Natural killer cell (primary cell): ENCODE measurements around the gene NEK1. TPM values are rescaled to one million over a fixed set of nuclear protein-coding genes. Genes with fewer than 3 reads are reported as not detected.

ENCODE experiments used
- ATAC-seq, 3 donors: fragments of 150-1000 bp in 2 of 3; fragments of 200-7000 bp in 1 of 3; cut with Tn5 transposase; 1 replicate in 1 of 3; 2 replicates in 2 of 3; pipeline ENCODE4 v1.10.0; 2021; ENCODE audit warnings: mild to moderate bottlenecking in 2 of 3, moderate library complexity in 2 of 3
- DNase-seq, 2 donors: peaks; one replicate each; pipeline versions ENCODE4 v3.0.0 to v3.0.0-alpha.2; 2013 to 2021; ENCODE audit warnings: mixed read lengths in 1 of 2
- H3K27ac ChIP-seq: one replicate; pipeline ENCODE4 v1.5.1; 2013; ENCODE audit warnings: mild to moderate bottlenecking, low read length
- H3K27me3 ChIP-seq: one replicate; pipeline ENCODE4 v1.6.1; 2013; ENCODE audit warnings: low read length; ENCODE audit not compliant: control insufficient read depth, insufficient read depth
- H3K36me3 ChIP-seq: one replicate; pipeline ENCODE4 v1.6.1; 2013; ENCODE audit warnings: low read length; ENCODE audit not compliant: control insufficient read depth, insufficient read depth
- H3K4me1 ChIP-seq: one replicate; pipeline ENCODE4 v1.6.1; 2013; ENCODE audit warnings: low read length; ENCODE audit not compliant: control insufficient read depth, insufficient read depth
- H3K4me3 ChIP-seq: one replicate; pipeline ENCODE4 v1.5.1; 2013; ENCODE audit warnings: low read length
- H3K9me3 ChIP-seq: one replicate; pipeline ENCODE4 v1.6.1; 2013; ENCODE audit warnings: low read length; ENCODE audit not compliant: control insufficient read depth, insufficient read depth
- H3K27ac Mint-ChIP-seq, 2 donors: one replicate each; pipeline ENCODE4 v1.8.0; 2022; ENCODE audit warnings: mild to moderate bottlenecking in 2 of 2, mixed read lengths in 2 of 2, moderate library complexity in 1 of 2
- H3K27me3 Mint-ChIP-seq, 2 donors: one replicate each; pipeline ENCODE4 v1.8.0; 2022; ENCODE audit warnings: low read depth in 2 of 2, mixed read lengths in 2 of 2
- H3K36me3 Mint-ChIP-seq: one replicate; pipeline ENCODE4 v1.8.0; 2022; ENCODE audit warnings: mixed read lengths
- H3K4me1 Mint-ChIP-seq, 2 donors: one replicate each; pipeline ENCODE4 v1.8.0; 2022; ENCODE audit warnings: mixed read lengths in 2 of 2
- H3K4me3 Mint-ChIP-seq: one replicate; pipeline ENCODE4 v1.8.0; 2022; ENCODE audit warnings: mild to moderate bottlenecking, moderate library complexity, mixed read lengths
- H3K9me3 Mint-ChIP-seq, 2 donors: one replicate each; pipeline ENCODE4 v1.8.0; 2022; ENCODE audit warnings: mixed read lengths in 2 of 2
- WGBS: methylation state at CpG from one replicate; pipeline ENCODE4 v1.1.7; 2013; ENCODE audit warnings: missing lambda C conversion rate; ENCODE audit not compliant: insufficient coverage; 5-methylcytosine and 5-hydroxymethylcytosine counted together
- intact Hi-C: fragments of 100-400 bp; cut with micrococcal nuclease; formaldehyde crosslinking; loops from one replicate; pipeline ENCODE4 v1.14.2; 2022
- total RNA-seq, 4 donors: library from RNA; stranded (reverse); fragments of 120-200 nt in 1 of 4; gene quantifications; one replicate each; pipeline versions ENCODE4 v1.2.3 to v1.2.4, GENCODE V29; 2013 to 2022
- TF ChIP-seq, protein P1 (sequence below): fragments of 200-600 bp; IDR thresholded peaks from one replicate; pipeline ENCODE4 v1.8.0; 2022; ENCODE audit warnings: antibody characterized with exemption

The NEK1 gene
- total RNA-seq, 3 donors from 2014 or later (not counting 1 experiment from before 2014, with no cell fraction given), result 16.4 to 24.9 (median 19.0) TPM

DNA sequence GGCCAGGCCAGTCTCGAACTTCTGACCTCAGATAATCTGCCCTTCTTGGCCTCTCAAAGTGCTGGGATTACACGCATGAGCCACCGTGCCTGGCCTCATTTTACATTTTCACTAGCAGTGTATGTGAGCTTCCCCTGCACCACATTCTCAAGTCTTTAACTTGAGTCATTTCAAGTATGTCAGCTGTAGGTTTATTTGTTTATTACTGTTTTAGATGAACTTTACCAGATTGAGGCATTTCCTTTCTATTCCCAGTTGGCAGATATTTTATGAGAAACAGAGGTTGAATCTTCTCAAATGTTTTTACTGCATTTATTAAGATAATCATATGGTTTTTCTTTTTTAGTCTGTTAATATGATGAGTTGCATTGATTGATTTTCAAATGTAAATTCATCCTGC, 227.0 kb downstream of the NEK1 start:
- intact Hi-C loops, result no loop called here
- Mint-ChIP-seq H3K4me1 (no peaks in the 10 kb centered on the region), H3K27me3 (peaks cover 0 to 11% of the 10 kb centered on the region in 2 donors), H3K4me3 (no peak overlapping the region), H3K9me3 (peaks cover 0 to 2% of the 10 kb centered on the region in 2 donors), H3K36me3 (no peaks in the 10 kb centered on the region), H3K27ac (no peak overlapping the region)
- H3K4me1 ChIP-seq, result no peaks in the 10 kb centered on the region
- no peaks in the 10 kb centered on the region for H3K36me3 ChIP-seq
- ATAC-seq (no peak), DNase-seq (no peak)
- no peaks in the 10 kb centered on the region for H3K9me3 ChIP-seq
- no peaks in the 10 kb centered on the region for H3K27me3 ChIP-seq
- H3K27ac ChIP-seq, result no peak overlapping the region
- TF ChIP-seq, protein P1, sequence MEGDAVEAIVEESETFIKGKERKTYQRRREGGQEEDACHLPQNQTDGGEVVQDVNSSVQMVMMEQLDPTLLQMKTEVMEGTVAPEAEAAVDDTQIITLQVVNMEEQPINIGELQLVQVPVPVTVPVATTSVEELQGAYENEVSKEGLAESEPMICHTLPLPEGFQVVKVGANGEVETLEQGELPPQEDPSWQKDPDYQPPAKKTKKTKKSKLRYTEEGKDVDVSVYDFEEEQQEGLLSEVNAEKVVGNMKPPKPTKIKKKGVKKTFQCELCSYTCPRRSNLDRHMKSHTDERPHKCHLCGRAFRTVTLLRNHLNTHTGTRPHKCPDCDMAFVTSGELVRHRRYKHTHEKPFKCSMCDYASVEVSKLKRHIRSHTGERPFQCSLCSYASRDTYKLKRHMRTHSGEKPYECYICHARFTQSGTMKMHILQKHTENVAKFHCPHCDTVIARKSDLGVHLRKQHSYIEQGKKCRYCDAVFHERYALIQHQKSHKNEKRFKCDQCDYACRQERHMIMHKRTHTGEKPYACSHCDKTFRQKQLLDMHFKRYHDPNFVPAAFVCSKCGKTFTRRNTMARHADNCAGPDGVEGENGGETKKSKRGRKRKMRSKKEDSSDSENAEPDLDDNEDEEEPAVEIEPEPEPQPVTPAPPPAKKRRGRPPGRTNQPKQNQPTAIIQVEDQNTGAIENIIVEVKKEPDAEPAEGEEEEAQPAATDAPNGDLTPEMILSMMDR, result no peak
- 94% methylated on average over 3 of the region's 3 CpGs for WGBS
- H3K4me3 ChIP-seq, result no peak overlapping the region

DNA sequence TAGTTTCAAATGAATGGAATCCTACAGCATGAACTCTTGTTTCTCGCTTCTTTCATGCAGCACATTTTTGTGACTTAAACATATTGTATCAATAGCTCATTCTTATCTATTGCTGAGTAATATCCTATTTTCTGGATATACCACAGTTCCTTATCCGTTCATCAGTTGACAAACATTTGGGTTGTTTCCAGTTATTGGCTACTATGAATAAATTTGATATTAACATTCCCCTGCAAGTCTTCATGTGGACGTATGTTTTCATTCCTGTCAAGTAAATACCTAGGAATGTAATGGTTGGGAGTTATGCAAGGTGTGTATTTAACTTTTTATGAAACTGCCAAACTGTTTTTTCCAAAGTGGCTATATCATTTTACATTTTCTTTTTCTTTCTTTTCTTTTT, 227.6 kb downstream of the NEK1 start:
- Histone ChIP-seq H3K4me1 (no peaks in the 10 kb centered on the region), H3K27ac (no peak overlapping the region), H3K36me3 (no peaks in the 10 kb centered on the region), H3K4me3 (no peak overlapping the region), H3K9me3 (no peaks in the 10 kb centered on the region), H3K27me3 (no peaks in the 10 kb centered on the region)
- Mint-ChIP-seq H3K27ac (no peak overlapping the region), H3K9me3 (peaks cover 0 to 2% of the 10 kb centered on the region in 2 donors), H3K36me3 (no peaks in the 10 kb centered on the region), H3K4me1 (no peaks in the 10 kb centered on the region), H3K27me3 (peaks cover 0 to 11% of the 10 kb centered on the region in 2 donors), H3K4me3 (no peak overlapping the region)
- ATAC-seq (no peak), DNase-seq (no peak)
- intact Hi-C loops, result no loop called here
- TF ChIP-seq, protein P1, result no peak
- 100% methylated on average over 1 of the region's 3 CpGs for WGBS

GRCh38 chr4:169383724-169384123, 228.7 kb downstream of the NEK1 start:
- ATAC-seq, result no peak
- TF ChIP-seq, protein P1, result no peak
- Histone ChIP-seq H3K4me1 (no peaks in the 10 kb centered on the region), H3K27ac (no peak overlapping the region), H3K27me3 (no peaks in the 10 kb centered on the region), H3K36me3 (no peaks in the 10 kb centered on the region), H3K4me3 (no peak overlapping the region), H3K9me3 (peaks cover under 1% of the 10 kb centered on the region)
- Mint-ChIP-seq H3K4me3 (no peak overlapping the region), H3K36me3 (no peaks in the 10 kb centered on the region), H3K4me1 (no peaks in the 10 kb centered on the region), H3K27me3 (peaks cover 3 to 11% of the 10 kb centered on the region in 2 donors), H3K9me3 (peaks cover 3 to 4% of the 10 kb centered on the region in 2 donors), H3K27ac (no peak overlapping the region)
- intact Hi-C loops, result no loop called here
- 100% methylated on average over 1 of the region's 3 CpGs for WGBS
- no peak for DNase-seq

- Histone ChIP-seq H3K27ac (no peak overlapping the region), H3K36me3 (no peaks in the 10 kb centered on the region), H3K9me3 (peaks cover 3% of the 10 kb centered on the region), H3K27me3 (no peaks in the 10 kb centered on the region), H3K4me1 (no peaks in the 10 kb centered on the region), H3K4me3 (no peak overlapping the region)
- ATAC-seq, result no peak
- peaks cover 3 to 11% of the 10 kb centered on the region in 2 donors for H3K27me3 Mint-ChIP-seq
- H3K4me3 Mint-ChIP-seq, result no peak overlapping the region
- TF ChIP-seq, protein P1, result no peak
- no peaks in the 10 kb centered on the region for H3K4me1 Mint-ChIP-seq
- no peak for DNase-seq
- intact Hi-C loops, result no loop called here
- peaks cover 16% of the 10 kb centered on the region for H3K36me3 Mint-ChIP-seq
- H3K27ac Mint-ChIP-seq, result no peak overlapping the region
- H3K9me3 Mint-ChIP-seq, result peaks cover 7 to 19% of the 10 kb centered on the region in 2 donors
Measured at GRCh38 chr4:169379688-169380087, 232.7 kb downstream of the NEK1 start.
